Stromal cell of bone marrow (primary cell): Measurements from ENCODE around the gene SPINT4.
"Not testable (repeated sequence)": the region's sequence is repeated elsewhere in the genome, so short reads cannot be mapped to it uniquely, and the experiment has no call there.

Experiments used
- DNase-seq: peaks from one replicate; pipeline ENCODE4 v3.0.0-alpha.2; 2012; ENCODE audit warnings: low read depth

Gene SPINT4

GRCh38 chr20:45722047-45722446, at the start of gene SPINT4:
Gene SPINT4, plus strand, starts transcription at chr20:45722347. Its CDS starts 21 bp downstream, at chr20:45722368.
- no peak for DNase-seq

- no peak for DNase-seq
These were observed 49.4 kb upstream of the SPINT4 start for GRCh38 chr20:45672765-45673164.

- no peak for DNase-seq
These were observed 42.5 kb upstream of the SPINT4 start for GRCh38 chr20:45679650-45680049.

GRCh38 chr20:45685896-45686295, 36.3 kb upstream of the SPINT4 start:
- no peak for DNase-seq

- DNase-seq, result not testable (repeated sequence)
These were observed 28.8 kb upstream of the SPINT4 start for GRCh38 chr20:45693346-45693745.

GRCh38 chr20:45695496-45695895, 26.7 kb upstream of the SPINT4 start:
- peak; percentile 8 for DNase-seq

- DNase-seq, result no peak
These were observed 21.0 kb upstream of the SPINT4 start for GRCh38 chr20:45701104-45701503.

- DNase-seq, result no peak
These were observed 20.3 kb upstream of the SPINT4 start, which contains the start of gene WFDC13 for GRCh38 chr20:45701873-45702272. Gene WFDC13, plus strand, starts transcription at chr20:45702038. Its CDS starts 86 bp downstream, at chr20:45702124.

- DNase-seq, result no peak
These were observed 17.0 kb upstream of the SPINT4 start, which contains the start of gene WFDC10B for GRCh38 chr20:45704969-45705637. Gene WFDC10B, minus strand, starts transcription at chr20:45705019. Its CDS starts 19,027 bp downstream, at chr20:45685992.

- not testable (repeated sequence) for DNase-seq
These were observed 5.9 kb upstream of the SPINT4 start for GRCh38 chr20:45716141-45716688.

GRCh38 chr20:45725134-45725533, 3.0 kb downstream of the SPINT4 start:
- DNase-seq, result peak; percentile 3

- DNase-seq, result peak; percentile 4
These were observed 4.9 kb downstream of the SPINT4 start for GRCh38 chr20:45727044-45727443.

GRCh38 chr20:45732199-45732598, 10.1 kb downstream of the SPINT4 start:
- no peak for DNase-seq

GRCh38 chr20:45735552-45735951, 13.4 kb downstream of the SPINT4 start:
- DNase-seq, result no peak

- DNase-seq, result no peak
These were observed 13.8 kb downstream of the SPINT4 start for GRCh38 chr20:45735988-45736387.

- no peak for DNase-seq
These were observed 20.4 kb downstream of the SPINT4 start for GRCh38 chr20:45742596-45742995.

GRCh38 chr20:45745015-45745414, 22.9 kb downstream of the SPINT4 start:
- no peak for DNase-seq

- no peak for DNase-seq
These were observed 29.6 kb downstream of the SPINT4 start for GRCh38 chr20:45751721-45752120.

GRCh38 chr20:45752746-45753145, 30.6 kb downstream of the SPINT4 start:
- DNase-seq, result peak; percentile 75

GRCh38 chr20:45758096-45758495, 35.9 kb downstream of the SPINT4 start:
- DNase-seq, result no peak

GRCh38 chr20:45759921-45760320, 37.8 kb downstream of the SPINT4 start:
- not testable (repeated sequence) for DNase-seq

GRCh38 chr20:45761966-45762365, 39.8 kb downstream of the SPINT4 start:
- not testable (repeated sequence) for DNase-seq

GRCh38 chr20:45764618-45765282, 42.6 kb downstream of the SPINT4 start:
- DNase-seq, result not testable (repeated sequence)
